Panc1 (cell line): Measurements from ENCODE around the gene ASIP. TPM values are rescaled to one million over a fixed set of nuclear protein-coding genes. Genes with fewer than 3 reads are reported as not detected.
A peak's percentile ranks its signal among the peaks of the same experiment; 100 is the strongest.

Experiments used
- ATAC-seq: fragments of 200-7000 bp; cut with Tn5 transposase; 2 replicates; pipeline ENCODE4 v1.9.1; 2020; ENCODE audit warnings: mild to moderate bottlenecking, moderate library complexity
- BruUV-seq: library from RNA; stranded (reverse); fragments of 400-500 nt; replicated peaks from 2 replicates; lab custom pipeline; 2021; lab: Mats Ljungman, UMichigan
- CTCF ChIA-PET: fragments of 300-600 bp; sonication (Branson Sonifier 250); formaldehyde crosslinking; loops from one replicate; lab custom pipeline; 2022; ENCODE audit warnings: antibody characterized with exemption; lab: Charles Lee
- POLR2A ChIA-PET: fragments of 300-600 bp; sonication (Branson Sonifier 250); formaldehyde crosslinking; loops from one replicate; lab custom pipeline; 2022; ENCODE audit warnings: antibody characterized with exemption; lab: Charles Lee
- DNase-seq: peaks from one replicate; pipeline ENCODE4 v3.0.0-alpha.2; 2010; ENCODE audit warnings: low read depth, low spot score
- H3K27ac ChIP-seq: 2 replicates; pipeline ENCODE4 v1.5.1; 2011; ENCODE audit warnings: mild to moderate bottlenecking, low read length, inconsistent platforms
- H3K27me3 ChIP-seq: fragments of 200-500 bp; sonication (Bioruptor generic); 2 replicates; pipeline ENCODE4 v1.6.0; 2014; ENCODE audit warnings: low read length, inconsistent platforms; ENCODE audit not compliant: control insufficient read depth, insufficient read depth
- H3K36me3 ChIP-seq: fragments of 200-500 bp; sonication (Bioruptor generic); 2 replicates; pipeline ENCODE4 v1.5.1; 2014; ENCODE audit warnings: inconsistent platforms, mild to moderate bottlenecking, low read length, moderate library complexity; ENCODE audit not compliant: control insufficient read depth, insufficient read depth
- H3K4me1 ChIP-seq: 2 replicates; pipeline ENCODE4 v1.5.1; 2011; ENCODE audit warnings: inconsistent platforms, mild to moderate bottlenecking, low read length, moderate library complexity; ENCODE audit not compliant: control insufficient read depth, insufficient read depth
- H3K4me3 ChIP-seq, 2 experiments: 2 replicates each; pipeline ENCODE4 v1.5.1; 2011 to 2012; ENCODE audit warnings: low read depth in 2 of 2, low read length in 2 of 2, mild to moderate bottlenecking in 2 of 2, inconsistent platforms in 1 of 2, moderate library complexity in 1 of 2
- H3K9me3 ChIP-seq: fragments of 200-500 bp; sonication (Bioruptor generic); 2 replicates; pipeline ENCODE4 v1.5.1; 2014; ENCODE audit warnings: low read depth, mild to moderate bottlenecking, inconsistent platforms, low read length, moderate library complexity; ENCODE audit not compliant: control insufficient read depth, insufficient read depth
- CTCF ChIP-seq: fragments of 450-650 bp; IDR thresholded peaks from 2 replicates; pipeline ENCODE4 v1.5.1; 2017; ENCODE audit warnings: mild to moderate bottlenecking
- POLR2AphosphoS5 ChIP-seq: IDR thresholded peaks from 2 replicates; pipeline ENCODE4 v1.6.1; 2012; ENCODE audit warnings: mild to moderate bottlenecking, low read depth, low read length, moderate library complexity
- SIN3A ChIP-seq: IDR thresholded peaks from 2 replicates; pipeline ENCODE4 v1.6.1; 2012; ENCODE audit warnings: low read depth, mild to moderate bottlenecking, low read length, moderate library complexity, borderline replicate concordance; ENCODE audit not compliant: insufficient read depth
- TCF7L2 ChIP-seq: IDR thresholded peaks from 2 replicates; pipeline ENCODE4 v1.6.1; 2011; ENCODE audit warnings: mild to moderate bottlenecking, low read depth, low read length, inconsistent platforms
- in situ Hi-C: cut with HindIII; loops from 2 replicates; pipeline ENCODE4 v1.10.0; 2016; ENCODE audit warnings: low sequenced_read_pairs, low pct_unique_long_range_greater_than_20kb
- intact Hi-C: fragments of 100-400 bp; cut with micrococcal nuclease; formaldehyde crosslinking; loops from one replicate; pipeline ENCODE4 v1.10.0; 2022; ENCODE audit not compliant: unreplicated experiment
- total RNA-seq: library from RNA; stranded (reverse); gene quantifications from one replicate; pipeline ENCODE4 v1.2.1, GENCODE V29; 2021; ENCODE audit not compliant: unreplicated experiment
- TF ChIP-seq, protein P1 (sequence below), 2 experiments: IDR thresholded peaks; 2 replicates each; pipeline ENCODE4 v1.6.1; 2011 to 2012; ENCODE audit warnings: low read depth in 2 of 2, control low read depth in 1 of 2, low read length in 1 of 2, mild to moderate bottlenecking in 1 of 2, moderate library complexity in 1 of 2; ENCODE audit not compliant: insufficient read depth in 1 of 2

ASIP gene
- total RNA-seq, 1 experiment from 2014 or later: not detected

DNA sequence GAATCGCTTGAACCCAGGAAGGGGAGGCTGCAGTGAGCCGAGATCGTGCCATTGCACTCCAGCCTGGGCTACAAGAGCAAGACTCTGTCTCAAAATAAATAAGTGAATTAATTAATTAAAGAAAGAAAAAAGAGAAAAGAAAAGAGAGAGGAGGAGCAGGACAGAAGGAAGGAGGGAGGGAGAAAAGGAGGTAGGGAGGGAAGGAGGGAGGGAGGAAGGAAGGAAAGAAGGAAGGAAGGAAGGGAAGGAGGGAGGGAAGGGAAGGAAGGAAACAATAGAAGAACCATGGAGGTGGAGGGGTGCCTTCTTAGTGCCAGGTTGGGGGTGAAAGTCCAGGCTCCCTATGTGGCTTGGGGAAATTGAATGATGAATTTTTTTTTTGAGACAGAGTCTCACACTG, 68.5 kb downstream of the ASIP start:
- intact Hi-C loops: loop anchor here (5.0 to 10.0 kb wide), 2 partner anchors 68 to 115 kb away; no protein-coding TSS in a partner anchor
- no peak for TF ChIP-seq TCF7L2
- no peak for TF ChIP-seq POLR2AphosphoS5
- no peak for TF ChIP-seq CTCF
- Histone ChIP-seq H3K4me3 (no peak overlapping the region), H3K9me3 (no peaks in the 10 kb centered on the region), H3K4me1 (0 out of 2 replicates have a peak, but pooled peaks cover 12% of the 10 kb centered on the region), H3K36me3 (no peaks in the 10 kb centered on the region), H3K27me3 (no peaks in the 10 kb centered on the region), H3K27ac (no peak overlapping the region)
- BruUV-seq: no TSS peak
- no peak for DNase-seq
- in situ Hi-C loops: no loop called here
- ATAC-seq: no peak
- ChIA-PET CTCF (no interaction called here), POLR2A (interaction anchor here (0.7 kb wide), 1 partner anchor 94 kb away, joined by 7 read pairs; no protein-coding TSS in a partner anchor)

GRCh38 chr20:34310481-34311117, 69.4 kb downstream of the ASIP start:
- BruUV-seq: no TSS peak

GRCh38 chr20:34311118-34312023, 70.1 kb downstream of the ASIP start:
- no peaks in the 10 kb centered on the region for H3K36me3 ChIP-seq
- ATAC-seq (peak; percentile 57), DNase-seq (no peak)
- POLR2A ChIA-PET: no interaction called here
- TF ChIP-seq TCF7L2 (no peak), POLR2AphosphoS5 (no peak), SIN3A (no peak), CTCF (no peak; the same call in 1 of the 2 replicates)
- TF ChIP-seq, protein P1, sequence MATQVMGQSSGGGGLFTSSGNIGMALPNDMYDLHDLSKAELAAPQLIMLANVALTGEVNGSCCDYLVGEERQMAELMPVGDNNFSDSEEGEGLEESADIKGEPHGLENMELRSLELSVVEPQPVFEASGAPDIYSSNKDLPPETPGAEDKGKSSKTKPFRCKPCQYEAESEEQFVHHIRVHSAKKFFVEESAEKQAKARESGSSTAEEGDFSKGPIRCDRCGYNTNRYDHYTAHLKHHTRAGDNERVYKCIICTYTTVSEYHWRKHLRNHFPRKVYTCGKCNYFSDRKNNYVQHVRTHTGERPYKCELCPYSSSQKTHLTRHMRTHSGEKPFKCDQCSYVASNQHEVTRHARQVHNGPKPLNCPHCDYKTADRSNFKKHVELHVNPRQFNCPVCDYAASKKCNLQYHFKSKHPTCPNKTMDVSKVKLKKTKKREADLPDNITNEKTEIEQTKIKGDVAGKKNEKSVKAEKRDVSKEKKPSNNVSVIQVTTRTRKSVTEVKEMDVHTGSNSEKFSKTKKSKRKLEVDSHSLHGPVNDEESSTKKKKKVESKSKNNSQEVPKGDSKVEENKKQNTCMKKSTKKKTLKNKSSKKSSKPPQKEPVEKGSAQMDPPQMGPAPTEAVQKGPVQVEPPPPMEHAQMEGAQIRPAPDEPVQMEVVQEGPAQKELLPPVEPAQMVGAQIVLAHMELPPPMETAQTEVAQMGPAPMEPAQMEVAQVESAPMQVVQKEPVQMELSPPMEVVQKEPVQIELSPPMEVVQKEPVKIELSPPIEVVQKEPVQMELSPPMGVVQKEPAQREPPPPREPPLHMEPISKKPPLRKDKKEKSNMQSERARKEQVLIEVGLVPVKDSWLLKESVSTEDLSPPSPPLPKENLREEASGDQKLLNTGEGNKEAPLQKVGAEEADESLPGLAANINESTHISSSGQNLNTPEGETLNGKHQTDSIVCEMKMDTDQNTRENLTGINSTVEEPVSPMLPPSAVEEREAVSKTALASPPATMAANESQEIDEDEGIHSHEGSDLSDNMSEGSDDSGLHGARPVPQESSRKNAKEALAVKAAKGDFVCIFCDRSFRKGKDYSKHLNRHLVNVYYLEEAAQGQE (IDR thresholded peaks at IDR 0.05; ENCODE audit: insufficient read depth in 1 of 2, low read depth in 2 of 2, low read length in 1 of 2): no peak
- no peak overlapping the region for H3K27ac ChIP-seq
- 0 out of 2 replicates have a peak, but pooled peaks cover 12% of the 10 kb centered on the region for H3K4me1 ChIP-seq
- 0 out of 2 replicates have a peak, but pooled peaks cover 3% of the 10 kb centered on the region for H3K9me3 ChIP-seq
- H3K27me3 ChIP-seq: no peaks in the 10 kb centered on the region
- H3K4me3 ChIP-seq: peak overlapping the region; percentile 20 to 58
- in situ Hi-C loops: no loop called here
- BruUV-seq: no TSS peak
- intact Hi-C loops: loop anchor here (2.0 to 5.0 kb wide), 2 partner anchors 66 to 211 kb away; no protein-coding TSS in a partner anchor
- CTCF ChIA-PET: interaction anchor here (0.6 to 3.0 kb wide), 8 partner anchors 67 to 397 kb away, joined by 3 to 33 read pairs (median 7); partner anchors contain the start of gene DYNLRB1

More at GRCh38 chr20:34310481-34311117, 69.4 kb downstream of the ASIP start:
- H3K27ac ChIP-seq: no peak overlapping the region
- no peaks in the 10 kb centered on the region for H3K27me3 ChIP-seq
- no peaks in the 10 kb centered on the region for H3K36me3 ChIP-seq
- no peak for ATAC-seq
- H3K4me1 ChIP-seq: 0 out of 2 replicates have a peak, but pooled peaks cover 12% of the 10 kb centered on the region
- POLR2A ChIA-PET: no interaction called here
- TF ChIP-seq TCF7L2: no peak
- TF ChIP-seq SIN3A: no peak
- TF ChIP-seq POLR2AphosphoS5: no peak
- in situ Hi-C loops: no loop called here
- intact Hi-C loops: loop anchor here (5.0 kb wide), 1 partner anchor 67 kb away; no protein-coding TSS in a partner anchor
- no peak overlapping the region for H3K4me3 ChIP-seq
- CTCF ChIA-PET: interaction anchor here (0.7 to 3.0 kb wide), 3 partner anchors 52 to 212 kb away, joined by 3 to 33 read pairs (median 3); no protein-coding TSS in a partner anchor
- 0 out of 2 replicates have a peak, but pooled peaks cover 1% of the 10 kb centered on the region for H3K9me3 ChIP-seq
- DNase-seq: no peak
